Nucleus accumbens (tissue), 56 donors: ENCODE results near the gene RND3.

Experiments used
- DNase-seq, 56 donors: peaks; one replicate each; lab custom pipeline; 2025; lab: John Stamatoyannopoulos, UW

The RND3 gene

DNA sequence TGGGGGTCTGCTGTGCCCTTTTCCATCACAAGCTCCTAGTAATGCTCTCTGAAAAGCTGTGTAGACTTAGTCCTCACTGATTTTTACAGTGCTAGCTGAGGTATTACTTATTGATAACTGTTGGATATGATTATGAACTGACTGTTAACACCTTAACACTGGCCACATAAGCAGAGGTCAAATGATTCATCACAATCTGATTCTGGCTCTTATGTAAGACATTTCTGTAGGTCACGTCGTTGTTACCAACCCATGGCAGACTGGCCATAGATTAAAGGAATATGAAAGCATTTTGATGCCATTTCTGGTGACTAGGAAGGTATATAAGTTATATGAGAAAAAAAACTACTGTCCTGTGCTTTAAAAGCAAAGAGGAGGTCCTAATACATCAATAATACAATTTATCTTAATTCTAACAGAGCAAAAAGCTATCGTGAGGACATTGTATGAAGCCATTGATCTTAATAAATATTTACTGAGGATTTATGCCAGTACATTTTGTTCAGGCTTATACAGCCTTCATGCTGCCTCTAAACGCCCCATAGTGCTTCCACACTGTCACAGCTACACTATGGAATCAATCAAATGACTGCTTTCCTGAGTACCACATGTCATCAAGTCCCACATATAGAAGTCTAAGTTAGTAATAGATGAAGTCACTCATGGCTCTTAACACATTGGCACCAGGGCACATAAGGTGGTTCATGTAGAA is 6.9 kb upstream of the RND3 start:
- DNase-seq, result no peak

DNA sequence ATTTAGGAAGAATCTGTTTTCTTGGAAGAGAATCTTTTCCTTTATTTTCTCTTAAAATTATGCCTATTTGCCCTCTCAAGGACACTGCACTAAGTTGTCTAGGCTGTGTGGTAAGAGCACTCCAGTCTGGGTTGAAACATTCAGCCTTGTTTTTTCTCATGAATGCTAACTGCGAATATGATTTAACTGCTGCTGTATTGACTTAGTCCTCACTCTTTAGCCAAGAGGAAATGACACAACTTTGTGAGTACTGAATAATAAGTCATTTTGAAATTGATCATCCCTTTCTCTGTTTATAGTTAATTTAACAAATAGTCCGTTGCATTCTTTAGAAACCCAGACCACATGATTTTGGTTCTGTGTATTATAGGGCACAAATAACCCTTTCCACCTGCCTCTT is 4.5 kb upstream of the RND3 start:
- DNase-seq, result no peak

- DNase-seq, result no peak
These were observed 4.0 kb upstream of the RND3 start for GRCh38 chr2:150491430-150491829.

GRCh38 chr2:150490466-150490865 is 3.0 kb upstream of the RND3 start:
- no peak for DNase-seq

GRCh38 chr2:150486539-150487484 is 655 bp downstream of the RND3 start:
- peak in 21 of 56 donors; percentile 1 to 57 (median 16) for DNase-seq

DNA sequence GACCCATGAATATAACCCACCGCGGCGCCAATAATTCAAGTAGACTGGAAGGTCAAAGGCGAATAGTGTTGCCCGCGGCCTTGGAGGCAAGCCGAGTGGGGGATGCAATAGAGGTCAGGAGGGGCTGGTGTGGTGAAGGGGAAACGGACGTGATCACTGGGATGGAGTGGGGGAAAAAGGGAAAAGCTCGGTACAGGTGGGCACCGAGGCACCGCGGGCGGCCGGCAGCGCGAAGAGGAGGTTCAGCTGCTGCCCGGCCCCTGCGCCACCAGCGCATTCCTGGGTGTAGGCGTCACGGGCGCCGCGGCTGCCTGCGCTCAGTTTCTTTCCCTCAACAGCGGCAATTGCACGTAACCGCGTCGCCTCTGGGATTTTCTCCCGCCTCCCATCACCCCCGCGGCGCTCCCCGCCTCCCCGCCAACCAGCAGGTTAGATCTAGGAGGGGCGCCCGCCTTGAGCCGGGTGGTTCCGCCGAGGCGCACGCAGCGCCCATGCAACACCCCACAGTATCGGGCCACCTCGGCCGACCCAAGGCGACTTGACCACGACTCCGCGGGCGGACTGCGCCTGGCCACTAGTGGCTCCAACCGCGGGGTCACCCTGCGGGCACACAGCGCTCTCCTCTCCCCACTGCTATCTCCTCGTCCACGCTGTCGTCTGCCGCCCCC is 1.5 kb downstream of the RND3 start:
- DNase-seq, result peak in 40 of 56 donors; percentile 3 to 79 (median 35)

DNA sequence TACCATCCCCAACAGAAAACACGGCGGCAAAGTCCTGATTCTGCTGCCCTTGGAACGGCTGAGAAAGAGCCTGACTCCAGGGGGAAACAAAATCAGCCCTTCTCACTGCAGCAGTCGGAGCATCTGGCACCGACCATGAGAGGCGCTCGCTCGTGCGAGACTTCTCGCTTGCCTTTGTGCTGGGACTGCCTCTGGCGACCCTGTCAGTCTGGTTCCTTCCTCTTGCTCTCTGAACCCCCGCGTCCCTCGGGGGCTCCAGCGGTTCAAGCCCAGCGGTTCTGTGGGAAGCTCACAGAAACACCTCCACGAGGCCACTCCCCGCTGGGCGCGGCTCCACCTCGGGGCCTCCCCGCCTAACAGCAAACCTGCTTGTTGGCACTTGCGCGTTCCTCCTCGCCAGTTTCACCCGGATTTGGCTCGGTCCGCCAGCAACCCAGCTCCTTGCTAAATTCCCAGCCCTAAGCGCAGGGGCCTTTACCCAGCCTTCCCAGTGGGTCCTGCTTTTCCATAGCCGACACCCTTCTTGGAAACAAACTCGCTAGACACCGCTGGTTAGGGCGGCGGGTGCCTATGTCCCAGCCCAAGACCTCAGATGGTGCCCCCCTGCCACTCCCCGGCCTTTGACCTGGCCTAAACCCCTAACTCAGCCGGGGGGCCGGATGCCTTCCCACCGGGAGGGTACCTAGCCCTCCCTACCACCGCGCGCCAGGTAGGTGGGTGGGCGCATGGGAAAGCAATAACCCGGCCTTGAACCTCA is 2.2 kb downstream of the RND3 start:
- DNase-seq, result peak in 52 of 56 donors; percentile 4 to 86 (median 56)

GRCh38 chr2:150484461-150485021 is 2.9 kb downstream of the RND3 start:
- peak in 14 of 56 donors; percentile 4 to 62 (median 29) for DNase-seq

DNA sequence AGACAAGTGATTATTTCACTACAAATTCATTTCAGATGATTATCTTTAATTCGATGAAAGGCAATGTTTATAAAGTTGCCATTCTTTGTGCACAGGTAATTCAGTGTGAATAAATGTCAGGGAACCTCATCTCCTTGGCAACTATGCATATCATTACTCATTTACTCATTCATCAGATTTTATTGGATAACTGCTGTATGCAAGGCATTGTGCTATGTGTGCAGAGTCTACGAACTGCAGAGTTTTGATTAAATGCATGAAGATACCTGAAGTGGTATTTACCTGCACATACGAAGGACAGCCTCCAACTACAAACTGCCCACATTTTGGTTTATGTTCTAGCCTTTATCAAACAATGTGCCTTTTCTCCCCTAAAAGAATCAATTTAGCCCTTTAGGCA is 3.5 kb downstream of the RND3 start:
- DNase-seq, result no peak

DNA sequence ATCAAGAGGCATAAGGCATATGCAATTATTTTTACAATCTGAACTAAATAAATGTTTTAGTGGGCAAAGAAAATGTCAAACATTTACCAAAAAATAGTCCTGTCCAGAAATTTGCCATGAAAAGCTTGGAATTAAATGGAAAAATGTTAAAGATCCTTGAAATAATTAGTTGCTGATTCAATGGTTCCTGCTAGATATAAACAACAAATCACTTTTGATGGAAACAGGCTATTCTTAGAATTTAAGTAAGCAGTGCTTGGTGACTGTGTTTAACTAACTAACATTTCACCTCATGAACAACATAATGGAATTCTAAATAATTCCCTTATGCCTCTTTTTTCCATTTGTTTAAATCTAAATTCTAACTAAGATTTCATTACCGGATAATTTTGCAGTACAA is 3.9 kb downstream of the RND3 start:
- DNase-seq, result no peak

GRCh38 chr2:150482667-150483400 is 4.6 kb downstream of the RND3 start:
- no peak for DNase-seq

DNA sequence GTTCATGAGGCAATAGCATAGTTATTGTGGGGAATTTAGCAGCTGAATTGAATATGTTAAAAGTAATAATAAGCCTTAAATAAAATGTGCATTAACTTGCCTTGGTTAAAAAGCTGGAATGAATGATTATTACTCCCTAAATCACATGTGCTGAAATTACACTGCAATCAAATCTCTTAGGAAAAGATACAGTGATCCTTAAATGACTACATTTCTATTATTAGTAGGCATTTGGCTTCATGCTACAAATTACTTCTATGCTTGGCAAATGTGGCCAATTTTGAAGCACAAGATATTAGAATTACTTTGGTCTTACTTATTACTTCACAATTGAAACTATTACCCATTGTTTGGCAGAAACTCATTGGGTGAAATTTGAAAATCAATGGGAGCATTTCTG is 5.4 kb downstream of the RND3 start:
- DNase-seq, result no peak

GRCh38 chr2:150480971-150481830 is 6.3 kb downstream of the RND3 start:
- DNase-seq, result no peak

DNA sequence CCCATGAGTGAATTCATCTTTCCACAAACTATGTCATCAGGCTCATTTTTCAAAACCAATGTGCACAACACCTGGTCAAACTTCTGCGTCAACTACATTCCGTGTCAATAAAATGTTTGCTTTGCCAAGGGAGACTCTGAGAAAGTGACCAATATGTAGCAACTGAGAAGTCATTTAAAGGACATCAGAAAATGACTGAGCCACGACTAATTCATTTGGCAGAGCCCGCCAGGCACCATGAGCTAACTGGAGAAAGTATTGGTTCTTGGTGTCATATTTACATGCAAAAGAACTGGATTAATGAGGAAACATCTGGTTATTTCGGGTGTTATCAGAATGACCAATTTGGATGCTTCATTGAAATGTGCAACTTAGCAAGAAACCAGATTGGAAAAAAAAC is 7.2 kb downstream of the RND3 start:
- no peak for DNase-seq

- DNase-seq, result no peak
These were observed 8.2 kb downstream of the RND3 start for GRCh38 chr2:150479075-150479915.

- no peak for DNase-seq
These were observed 9.1 kb downstream of the RND3 start for GRCh38 chr2:150478200-150478974.

- no peak for DNase-seq
These were observed 10.1 kb downstream of the RND3 start for GRCh38 chr2:150477347-150477746.
